Measurements from ENCODE around the gene DNM2.

DNM2 gene

GRCh38 chr19:10789866-10790265 is 72.0 kb downstream of the DNM2 start (continued):
- TF ChIP-seq, protein P1, sequence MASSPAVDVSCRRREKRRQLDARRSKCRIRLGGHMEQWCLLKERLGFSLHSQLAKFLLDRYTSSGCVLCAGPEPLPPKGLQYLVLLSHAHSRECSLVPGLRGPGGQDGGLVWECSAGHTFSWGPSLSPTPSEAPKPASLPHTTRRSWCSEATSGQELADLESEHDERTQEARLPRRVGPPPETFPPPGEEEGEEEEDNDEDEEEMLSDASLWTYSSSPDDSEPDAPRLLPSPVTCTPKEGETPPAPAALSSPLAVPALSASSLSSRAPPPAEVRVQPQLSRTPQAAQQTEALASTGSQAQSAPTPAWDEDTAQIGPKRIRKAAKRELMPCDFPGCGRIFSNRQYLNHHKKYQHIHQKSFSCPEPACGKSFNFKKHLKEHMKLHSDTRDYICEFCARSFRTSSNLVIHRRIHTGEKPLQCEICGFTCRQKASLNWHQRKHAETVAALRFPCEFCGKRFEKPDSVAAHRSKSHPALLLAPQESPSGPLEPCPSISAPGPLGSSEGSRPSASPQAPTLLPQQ (tag by site-specific recombination; IDR thresholded peaks at IDR 0.05) = no peak

GRCh38 chr19:10796653-10797052 is 78.8 kb downstream of the DNM2 start:
- H3K27ac ChIP-seq (ENCODE audit: extremely low read depth, low read depth, low read length) = no peak overlapping the region
- CTCF ChIA-PET = interaction anchor here (0.6 kb wide), 1 partner anchor 16 kb away, joined by 3 read pairs; no protein-coding TSS in a partner anchor
- no peak for TF ChIP-seq ZNF600 (tag by site-specific recombination; IDR thresholded peaks at IDR 0.05)
- TF ChIP-seq, protein P2, sequence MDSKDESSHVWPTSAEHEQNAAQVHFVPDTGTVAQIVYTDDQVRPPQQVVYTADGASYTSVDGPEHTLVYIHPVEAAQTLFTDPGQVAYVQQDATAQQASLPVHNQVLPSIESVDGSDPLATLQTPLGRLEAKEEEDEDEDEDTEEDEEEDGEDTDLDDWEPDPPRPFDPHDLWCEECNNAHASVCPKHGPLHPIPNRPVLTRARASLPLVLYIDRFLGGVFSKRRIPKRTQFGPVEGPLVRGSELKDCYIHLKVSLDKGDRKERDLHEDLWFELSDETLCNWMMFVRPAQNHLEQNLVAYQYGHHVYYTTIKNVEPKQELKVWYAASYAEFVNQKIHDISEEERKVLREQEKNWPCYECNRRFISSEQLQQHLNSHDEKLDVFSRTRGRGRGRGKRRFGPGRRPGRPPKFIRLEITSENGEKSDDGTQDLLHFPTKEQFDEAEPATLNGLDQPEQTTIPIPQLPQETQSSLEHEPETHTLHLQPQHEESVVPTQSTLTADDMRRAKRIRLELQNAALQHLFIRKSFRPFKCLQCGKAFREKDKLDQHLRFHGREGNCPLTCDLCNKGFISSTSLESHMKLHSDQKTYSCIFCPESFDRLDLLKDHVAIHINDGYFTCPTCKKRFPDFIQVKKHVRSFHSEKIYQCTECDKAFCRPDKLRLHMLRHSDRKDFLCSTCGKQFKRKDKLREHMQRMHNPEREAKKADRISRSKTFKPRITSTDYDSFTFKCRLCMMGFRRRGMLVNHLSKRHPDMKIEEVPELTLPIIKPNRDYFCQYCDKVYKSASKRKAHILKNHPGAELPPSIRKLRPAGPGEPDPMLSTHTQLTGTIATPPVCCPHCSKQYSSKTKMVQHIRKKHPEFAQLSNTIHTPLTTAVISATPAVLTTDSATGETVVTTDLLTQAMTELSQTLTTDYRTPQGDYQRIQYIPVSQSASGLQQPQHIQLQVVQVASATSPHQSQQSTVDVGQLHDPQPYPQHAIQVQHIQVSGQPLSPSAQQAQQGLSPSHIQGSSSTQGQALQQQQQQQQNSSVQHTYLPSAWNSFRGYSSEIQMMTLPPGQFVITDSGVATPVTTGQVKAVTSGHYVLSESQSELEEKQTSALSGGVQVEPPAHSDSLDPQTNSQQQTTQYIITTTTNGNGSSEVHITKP (tag by site-specific recombination; IDR thresholded peaks at IDR 0.05) = no peak
- TF ChIP-seq ZNF585B (tag by site-specific recombination; IDR thresholded peaks at IDR 0.05) = no peak
- TF ChIP-seq, protein P3, sequence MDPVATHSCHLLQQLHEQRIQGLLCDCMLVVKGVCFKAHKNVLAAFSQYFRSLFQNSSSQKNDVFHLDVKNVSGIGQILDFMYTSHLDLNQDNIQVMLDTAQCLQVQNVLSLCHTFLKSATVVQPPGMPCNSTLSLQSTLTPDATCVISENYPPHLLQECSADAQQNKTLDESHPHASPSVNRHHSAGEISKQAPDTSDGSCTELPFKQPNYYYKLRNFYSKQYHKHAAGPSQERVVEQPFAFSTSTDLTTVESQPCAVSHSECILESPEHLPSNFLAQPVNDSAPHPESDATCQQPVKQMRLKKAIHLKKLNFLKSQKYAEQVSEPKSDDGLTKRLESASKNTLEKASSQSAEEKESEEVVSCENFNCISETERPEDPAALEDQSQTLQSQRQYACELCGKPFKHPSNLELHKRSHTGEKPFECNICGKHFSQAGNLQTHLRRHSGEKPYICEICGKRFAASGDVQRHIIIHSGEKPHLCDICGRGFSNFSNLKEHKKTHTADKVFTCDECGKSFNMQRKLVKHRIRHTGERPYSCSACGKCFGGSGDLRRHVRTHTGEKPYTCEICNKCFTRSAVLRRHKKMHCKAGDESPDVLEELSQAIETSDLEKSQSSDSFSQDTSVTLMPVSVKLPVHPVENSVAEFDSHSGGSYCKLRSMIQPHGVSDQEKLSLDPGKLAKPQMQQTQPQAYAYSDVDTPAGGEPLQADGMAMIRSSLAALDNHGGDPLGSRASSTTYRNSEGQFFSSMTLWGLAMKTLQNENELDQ (tag by site-specific recombination; IDR thresholded peaks at IDR 0.05; ENCODE audit: low read depth) = no peak
- no peak for TF ChIP-seq RBAK (tag by site-specific recombination; IDR thresholded peaks at IDR 0.05)
- TF ChIP-seq ZNF426 (tag by site-specific recombination; IDR thresholded peaks at IDR 0.05) = no peak
- TF ChIP-seq SETDB1 (IDR thresholded peaks at IDR 0.05; ENCODE audit: insufficient read length, low read length) = no peak
- TF ChIP-seq ZNF2 (tag by site-specific recombination; IDR thresholded peaks at IDR 0.05) = no peak
- TF ChIP-seq ZNF843 (tag by site-specific recombination; IDR thresholded peaks at IDR 0.05) = no peak
- no peak for TF ChIP-seq MZF1 (tag by site-specific recombination; IDR thresholded peaks at IDR 0.05; ENCODE audit: borderline replicate concordance)
- TF ChIP-seq, protein P4, sequence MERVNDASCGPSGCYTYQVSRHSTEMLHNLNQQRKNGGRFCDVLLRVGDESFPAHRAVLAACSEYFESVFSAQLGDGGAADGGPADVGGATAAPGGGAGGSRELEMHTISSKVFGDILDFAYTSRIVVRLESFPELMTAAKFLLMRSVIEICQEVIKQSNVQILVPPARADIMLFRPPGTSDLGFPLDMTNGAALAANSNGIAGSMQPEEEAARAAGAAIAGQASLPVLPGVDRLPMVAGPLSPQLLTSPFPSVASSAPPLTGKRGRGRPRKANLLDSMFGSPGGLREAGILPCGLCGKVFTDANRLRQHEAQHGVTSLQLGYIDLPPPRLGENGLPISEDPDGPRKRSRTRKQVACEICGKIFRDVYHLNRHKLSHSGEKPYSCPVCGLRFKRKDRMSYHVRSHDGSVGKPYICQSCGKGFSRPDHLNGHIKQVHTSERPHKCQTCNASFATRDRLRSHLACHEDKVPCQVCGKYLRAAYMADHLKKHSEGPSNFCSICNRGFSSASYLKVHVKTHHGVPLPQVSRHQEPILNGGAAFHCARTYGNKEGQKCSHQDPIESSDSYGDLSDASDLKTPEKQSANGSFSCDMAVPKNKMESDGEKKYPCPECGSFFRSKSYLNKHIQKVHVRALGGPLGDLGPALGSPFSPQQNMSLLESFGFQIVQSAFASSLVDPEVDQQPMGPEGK (tag by site-specific recombination; IDR thresholded peaks at IDR 0.05) = no peak
- no peak for TF ChIP-seq GLIS2 (tag by site-specific recombination; IDR thresholded peaks at IDR 0.05)
- TF ChIP-seq ZNF274 (IDR thresholded peaks at IDR 0.05; ENCODE audit: low read length) = no peak
- no peak for TF ChIP-seq ZNF274 (tag by site-specific recombination; IDR thresholded peaks at IDR 0.05; ENCODE audit: borderline replicate concordance)
- no peak for TF ChIP-seq MEIS1 (CRISPR knock-in tag; IDR thresholded peaks at IDR 0.05; ENCODE audit: borderline replicate concordance)

More at GRCh38 chr19:10796653-10797052, 78.8 kb downstream of the DNM2 start:
- H3K4me3 ChIP-seq (ENCODE audit: low read depth, low read length) = no peak overlapping the region
- peaks cover 30 to 92% of the 10 kb centered on the region in 2 experiments; a peak in 2 of 3 replicates for H3K36me3 ChIP-seq (ENCODE audit: control insufficient read depth in 2 of 2, insufficient read depth in 1 of 2, low read length in 2 of 2)
- no peaks in the 10 kb centered on the region for H3K9me3 ChIP-seq (ENCODE audit: control insufficient read depth, insufficient read depth, low read depth, low read length)
- POLR2A ChIA-PET = no interaction called here
- H3K4me1 ChIP-seq (ENCODE audit: control insufficient read depth, insufficient read depth, low read length) = no peaks in the 10 kb centered on the region
